GM21526 (cell line): ENCODE data around the gene TBC1D20.
"Not testable (repeated sequence)": the region's sequence is repeated elsewhere in the genome, so short reads cannot be mapped to it uniquely, and the experiment has no call there.

Experiments
- ATAC-seq: cut with Tn5 transposase; IDR thresholded peaks from one replicate; pipeline ENCODE4 v1.9.1; 2021; ENCODE audit warnings: moderate library complexity; ENCODE audit not compliant: unreplicated experiment, low FRiP score

Gene TBC1D20

GRCh38 chr20:462199-462991 is at the start of gene TBC1D20:
TSS of gene TBC1D20 (minus strand) at chr20:462533. CDS start at chr20:462405, 128 bp downstream.
- peak; percentile 89 for ATAC-seq

DNA sequence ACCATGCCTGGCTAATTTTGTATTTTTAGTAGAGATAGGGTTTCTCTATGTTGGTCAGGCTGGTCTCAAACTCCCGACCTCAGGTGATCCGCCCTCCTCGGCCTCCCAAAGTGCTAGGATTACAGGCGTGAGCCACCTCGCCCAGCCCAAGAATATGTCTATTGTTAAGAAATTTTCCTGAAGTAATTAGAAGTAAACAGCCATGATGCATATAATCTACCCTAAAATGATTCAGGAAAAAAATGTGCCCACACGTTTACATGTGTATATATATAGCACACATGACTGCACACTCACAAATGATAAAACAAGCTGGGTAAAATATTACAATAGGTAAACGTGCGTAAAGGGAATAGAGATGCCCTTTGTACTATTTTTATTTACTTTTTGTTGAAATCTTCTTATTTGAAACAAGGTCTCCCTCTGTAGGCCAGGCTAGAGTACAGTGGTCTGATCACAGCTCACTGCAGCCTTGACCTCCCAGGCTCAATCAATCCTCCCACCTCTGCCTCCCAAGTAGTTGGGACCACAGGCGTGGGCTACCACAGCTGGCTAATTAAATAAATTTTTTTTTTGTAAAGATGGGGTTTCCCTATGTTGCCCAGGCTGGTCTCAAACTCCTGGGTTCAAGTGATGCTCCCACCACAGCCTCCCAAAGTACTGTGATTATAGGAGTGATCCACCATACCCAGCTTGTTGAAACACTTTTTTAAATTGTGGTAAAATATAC is 48.2 kb upstream of the TBC1D20 start:
- not testable (repeated sequence) for ATAC-seq

- not testable (repeated sequence) for ATAC-seq
These were observed 46.0 kb upstream of the TBC1D20 start for GRCh38 chr20:508364-508787.

GRCh38 chr20:507761-508332 is 45.5 kb upstream of the TBC1D20 start:
- ATAC-seq: no peak

DNA sequence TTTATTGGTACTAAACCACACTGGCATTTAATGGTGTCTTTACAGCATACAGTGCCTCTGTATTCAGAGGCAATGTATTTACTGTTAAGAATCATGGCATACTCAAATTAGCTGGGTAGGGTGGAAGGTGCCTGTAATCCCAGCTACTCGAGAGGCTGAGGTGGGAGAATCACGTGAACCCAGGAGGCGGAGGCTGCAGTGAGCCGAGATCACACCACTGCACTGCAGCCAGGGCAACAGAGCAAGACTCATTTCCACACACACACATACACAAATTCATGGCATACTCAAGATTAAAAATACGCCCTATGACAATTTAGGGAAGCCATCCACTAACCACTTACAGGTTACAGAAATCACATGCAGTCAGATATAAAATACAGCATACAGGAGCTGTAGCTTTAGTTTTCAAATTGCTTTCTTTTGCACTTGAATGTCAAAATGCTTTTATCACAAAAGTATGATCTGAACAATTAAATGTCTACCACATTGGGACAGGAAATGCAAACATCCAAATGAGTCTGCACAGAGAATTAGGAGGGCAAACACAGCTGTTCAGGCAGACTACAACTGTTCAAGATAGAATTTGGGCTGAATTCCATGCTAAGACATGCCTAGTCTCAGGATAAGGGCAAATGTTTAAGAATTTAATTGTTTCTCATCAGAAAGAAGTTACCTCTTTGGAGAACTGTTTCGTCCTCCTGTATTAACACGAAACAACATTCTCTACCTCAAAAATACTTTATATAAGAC is 44.8 kb upstream of the TBC1D20 start:
- ATAC-seq: no peak

DNA sequence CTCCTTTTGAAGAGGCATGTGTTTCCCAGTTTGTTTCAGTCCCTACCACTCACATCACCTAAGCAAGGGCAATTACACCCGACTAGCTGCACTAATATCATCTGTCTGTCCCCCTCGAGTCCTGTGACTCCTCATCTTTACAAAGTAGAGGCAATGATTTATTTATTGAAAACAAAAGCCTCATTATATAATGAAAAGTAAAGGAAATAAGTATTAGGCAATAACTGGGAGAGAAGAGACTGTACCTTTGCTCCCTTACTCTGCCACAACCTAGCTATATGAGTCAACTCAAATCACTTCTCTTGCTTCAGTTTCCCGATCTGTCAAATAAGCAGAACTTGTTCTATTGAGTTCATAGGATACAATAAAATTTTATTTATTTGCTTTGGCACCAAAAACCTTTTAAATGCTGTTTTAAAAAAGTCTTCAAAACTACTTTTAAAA is 42.3 kb upstream of the TBC1D20 start:
- no peak for ATAC-seq

- ATAC-seq: no peak
These were observed 40.9 kb upstream of the TBC1D20 start for GRCh38 chr20:503048-503737.

GRCh38 chr20:497979-498378 is 35.6 kb upstream of the TBC1D20 start:
- no peak for ATAC-seq

GRCh38 chr20:496126-496696 is 33.9 kb upstream of the TBC1D20 start:
- no peak for ATAC-seq

DNA sequence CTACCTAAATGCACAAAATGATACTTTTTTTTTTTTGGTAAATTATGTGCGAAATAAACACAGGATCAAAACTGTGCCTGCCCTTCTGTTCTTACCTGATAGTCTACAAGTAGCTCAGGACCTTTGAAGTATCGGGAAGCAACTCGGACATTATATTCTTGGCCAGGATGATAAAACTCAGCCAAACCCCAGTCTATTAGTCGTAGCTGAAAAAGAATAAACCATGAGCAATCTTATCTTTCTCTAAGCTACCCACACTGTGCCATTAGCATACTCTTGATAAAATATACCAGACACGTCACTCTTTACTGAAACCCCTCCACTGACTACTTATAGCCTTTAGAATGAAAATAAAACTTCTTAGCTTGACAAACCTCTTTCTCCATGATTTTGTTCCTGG is 29.8 kb upstream of the TBC1D20 start:
- ATAC-seq: no peak

DNA sequence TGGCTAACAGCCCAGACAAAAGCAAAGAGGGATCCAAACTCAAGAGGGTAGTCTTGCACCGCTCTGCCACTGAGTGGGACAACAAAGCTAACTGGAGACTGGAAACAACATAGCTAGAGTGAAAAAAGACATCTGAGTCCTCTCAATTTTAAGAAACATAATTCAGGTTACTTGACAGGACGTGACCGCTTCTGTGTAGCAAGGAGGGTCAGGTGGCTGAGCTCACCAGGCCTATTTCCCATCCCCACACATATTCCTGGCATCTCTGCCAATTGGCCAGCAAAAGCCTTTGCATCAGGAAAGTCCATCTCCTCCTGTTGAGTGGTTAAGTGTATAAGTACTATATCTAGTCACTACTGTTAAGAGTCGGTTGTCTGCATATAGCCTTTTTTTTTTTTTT is 25.3 kb upstream of the TBC1D20 start:
- no peak for ATAC-seq

DNA sequence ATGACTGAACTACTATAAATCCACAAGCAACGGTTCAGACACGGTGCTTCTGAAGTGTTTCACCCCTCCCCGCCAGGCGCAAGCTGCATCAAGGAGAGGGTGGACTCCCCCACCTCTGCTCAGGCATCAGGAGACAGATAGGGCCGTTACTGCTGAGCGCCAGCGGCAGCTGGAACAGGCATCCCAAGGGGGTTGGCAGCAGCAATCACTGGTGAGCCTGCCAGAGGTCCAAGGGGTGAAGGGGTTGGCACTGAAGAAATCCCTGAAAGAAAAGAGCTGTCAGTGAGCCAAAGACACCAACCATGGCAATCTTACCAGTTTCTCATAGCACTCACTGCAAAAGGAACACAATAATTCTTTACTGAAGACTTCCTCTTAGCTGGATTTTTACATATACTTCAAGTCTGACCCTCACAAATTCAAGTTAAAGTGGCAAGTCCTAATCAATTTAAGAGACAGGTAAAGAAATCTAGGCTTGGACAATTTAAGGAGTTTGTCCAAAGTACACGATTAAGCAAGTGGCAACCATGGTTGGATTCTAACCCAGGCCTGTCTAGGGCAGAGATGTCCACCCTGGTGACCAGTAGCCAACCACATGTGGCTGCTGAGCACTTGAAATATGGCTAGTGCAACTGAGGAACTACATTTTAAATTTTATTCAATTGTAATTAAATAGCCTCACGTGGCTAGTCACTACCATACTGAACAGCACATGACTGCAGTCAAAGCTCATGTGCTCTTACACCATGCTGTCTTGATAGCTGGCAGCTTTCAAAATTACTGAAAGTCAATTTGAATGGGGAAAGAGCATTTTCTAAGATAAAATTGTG is 21.7 kb upstream of the TBC1D20 start:
- no peak for ATAC-seq

DNA sequence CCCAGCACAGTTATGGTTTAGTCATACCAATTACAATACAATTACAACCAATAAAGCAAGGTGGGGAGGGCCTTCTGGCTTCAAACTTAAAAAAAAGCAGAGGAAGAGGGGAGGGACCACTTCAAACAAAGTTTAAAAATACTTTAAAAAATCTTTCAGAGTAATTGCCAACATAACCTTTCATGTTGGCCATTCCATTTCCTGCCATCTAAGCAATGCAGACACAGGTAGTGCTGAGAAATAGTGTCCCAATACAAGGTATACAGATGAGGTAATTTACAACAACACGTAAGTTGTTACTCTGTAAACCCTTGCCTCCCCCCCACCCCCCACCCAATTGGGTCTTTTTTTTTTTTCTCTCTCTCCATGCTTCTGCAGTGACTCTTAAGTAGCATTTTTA is 18.8 kb upstream of the TBC1D20 start:
- no peak for ATAC-seq

DNA sequence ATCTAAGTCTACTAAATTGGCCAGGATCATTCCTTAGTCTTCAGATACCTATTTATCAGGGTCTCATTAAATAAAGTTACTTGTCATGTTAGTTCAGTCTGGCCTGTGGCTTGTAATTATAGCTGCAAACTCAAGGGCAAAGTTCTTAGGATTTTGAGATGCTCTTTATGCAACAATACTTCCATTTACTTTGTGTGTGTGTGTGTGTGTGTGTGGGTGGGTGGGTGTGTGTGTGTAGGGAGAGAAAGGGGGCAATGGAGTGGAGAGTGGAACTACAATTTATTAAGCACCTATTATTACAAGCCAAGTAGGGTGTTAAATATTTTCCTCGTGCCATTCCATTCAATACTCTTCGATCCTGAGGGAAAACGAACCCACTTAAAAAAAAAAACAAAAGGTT is 17.7 kb upstream of the TBC1D20 start:
- no peak for ATAC-seq

DNA sequence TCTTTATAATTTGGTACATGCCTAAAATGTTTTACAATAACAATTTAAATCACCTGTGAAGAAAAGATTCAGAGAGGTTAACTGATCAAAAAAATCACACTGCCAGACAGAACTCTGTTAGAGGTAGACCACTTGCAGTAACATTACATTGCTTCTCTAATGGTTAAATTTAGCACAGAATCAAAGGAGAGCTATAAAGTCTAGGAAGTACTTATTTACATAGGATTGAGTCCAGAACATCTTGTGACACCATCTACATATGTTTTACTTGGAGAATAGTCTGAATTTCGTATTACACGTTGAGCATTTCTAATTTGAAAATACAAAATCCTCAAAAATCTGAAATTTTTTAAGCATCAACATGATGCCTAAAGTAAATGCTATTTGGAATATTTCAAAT is 17.2 kb upstream of the TBC1D20 start:
- no peak for ATAC-seq

GRCh38 chr20:478949-479429 is 16.7 kb upstream of the TBC1D20 start:
- no peak for ATAC-seq

- ATAC-seq: no peak
These were observed 15.9 kb upstream of the TBC1D20 start for GRCh38 chr20:478010-478948.
